ENCODE results near the gene SLC2A9.
A peak's percentile ranks its signal among the peaks of the same experiment; 100 is the strongest.

Gene SLC2A9

DNA sequence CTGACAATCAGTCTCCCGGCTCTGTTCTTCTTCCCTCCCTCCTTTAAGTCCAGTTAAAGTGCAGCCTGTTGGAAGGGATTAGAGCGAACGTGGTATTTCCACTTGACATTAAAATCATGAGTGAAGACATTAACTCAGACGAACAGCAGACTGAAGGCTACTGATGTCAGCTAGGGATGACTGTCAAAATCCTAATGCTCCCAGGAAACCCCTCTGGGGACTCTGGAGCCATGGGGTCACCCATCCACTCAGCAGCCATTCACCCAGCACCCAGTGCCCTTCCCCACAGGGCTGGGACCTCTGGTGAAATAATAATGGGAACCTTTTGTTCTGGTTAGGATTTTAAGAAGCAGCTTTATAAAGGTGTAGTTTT lies 126.0 kb downstream of the SLC2A9 start:
- H3K4me3 ChIP-seq, result no peak overlapping the region
- no peaks in the 10 kb centered on the region for H3K9me3 ChIP-seq (replicated peaks in 1 of 11)
- no peaks in the 10 kb centered on the region for H3K27me3 ChIP-seq
- no peak overlapping the region for H3K4me2 ChIP-seq
- H3K9ac ChIP-seq, result no peak overlapping the region
- H3K27ac ChIP-seq, result no peak overlapping the region
- no peaks in the 10 kb centered on the region for H3K36me3 ChIP-seq
- no peak for TF ChIP-seq Cebpa-rat (IDR thresholded peaks at IDR 0.05)
- peaks cover 0 to 16% (median 0%) of the 10 kb centered on the region in 10 experiments; a peak in 4 of 20 replicates for H3K4me1 ChIP-seq
- no peaks in the 10 kb centered on the region; a peak in 1 of 22 replicates for H4K20me1 ChIP-seq

DNA sequence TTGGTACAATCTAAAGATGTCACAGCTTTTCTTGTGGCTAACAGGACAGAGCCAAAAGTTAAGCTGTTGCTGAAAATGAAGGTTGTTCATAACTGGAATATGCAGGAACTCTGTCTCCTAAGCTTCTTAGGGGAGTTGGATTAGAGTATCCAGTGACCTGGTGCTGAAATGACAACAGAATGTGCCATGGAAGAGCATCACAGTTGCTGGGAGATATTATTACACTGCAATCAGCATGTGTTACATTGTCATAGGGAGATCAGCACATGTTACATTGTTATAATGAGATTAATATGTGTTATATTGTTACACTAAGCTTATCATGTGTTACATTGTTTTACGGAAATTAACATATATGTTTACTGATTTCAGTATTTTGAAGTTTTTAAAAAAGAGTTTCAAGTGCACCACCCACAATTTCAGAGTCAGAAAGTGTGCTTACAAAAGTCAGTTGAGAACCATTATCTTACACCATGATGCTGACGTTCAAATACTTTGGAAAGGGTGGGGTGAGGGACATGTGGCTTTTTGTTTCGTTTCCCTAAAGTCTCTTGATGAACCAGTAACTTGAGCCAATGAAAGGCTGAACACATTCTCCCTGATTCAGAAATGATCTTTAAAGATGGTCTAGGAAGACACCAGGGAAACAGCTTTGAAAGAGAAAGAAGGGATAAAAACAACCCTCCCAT lies 126.5 kb downstream of the SLC2A9 start:
- Histone ChIP-seq H3K27ac (no peak overlapping the region), H4K20me1 (no peaks in the 10 kb centered on the region), H3K4me3 (no peak overlapping the region), H3K9ac (no peak overlapping the region), H3K9me3 (replicated peaks in 1 of 11) (no peaks in the 10 kb centered on the region), H3K36me3 (no peaks in the 10 kb centered on the region), H3K4me1 (peaks cover 0 to 16% (median 0%) of the 10 kb centered on the region in 10 experiments; a peak in 4 of 20 replicates), H3K4me2 (no peak overlapping the region), H3K27me3 (no peaks in the 10 kb centered on the region)
- TF ChIP-seq Cebpa-rat (IDR thresholded peaks at IDR 0.05), result no peak

DNA sequence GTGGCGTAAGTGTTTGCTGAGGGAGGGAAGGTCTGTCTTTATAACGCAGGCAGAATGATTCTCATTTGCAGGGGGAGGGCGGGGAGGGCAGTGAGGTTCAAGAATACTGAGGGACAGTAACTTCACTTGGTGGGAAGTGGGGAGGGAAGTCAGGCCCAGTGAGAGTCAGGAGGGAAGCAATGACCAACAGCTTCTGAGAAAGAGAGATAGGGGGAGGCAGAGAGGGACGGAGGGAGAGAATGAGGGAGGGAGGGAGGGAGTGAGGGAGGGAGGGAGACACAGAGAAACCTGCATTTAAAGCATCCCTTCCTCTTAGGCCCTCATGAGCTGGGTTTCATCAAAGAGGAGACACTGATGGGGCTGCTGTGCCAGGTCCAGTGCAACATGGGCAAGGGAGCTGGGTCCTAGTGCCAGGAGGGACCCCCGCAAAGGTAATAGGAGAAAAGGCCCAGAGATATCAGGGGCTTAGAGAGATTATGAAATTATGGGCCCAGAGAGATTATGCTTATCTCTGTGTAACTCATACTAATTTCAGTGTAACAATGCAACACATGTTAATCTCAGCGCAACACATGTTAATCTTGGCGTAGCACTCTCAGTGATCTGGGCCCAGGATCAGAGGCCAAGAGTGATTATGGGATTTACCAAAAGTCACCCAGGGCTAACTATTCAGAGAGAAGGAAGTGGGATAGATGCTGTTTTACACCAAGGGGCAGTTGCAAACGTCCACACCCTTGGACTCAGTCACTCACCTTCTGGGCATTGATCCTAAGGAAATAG lies 127.8 kb downstream of the SLC2A9 start:
- peaks cover 0 to 6% (median 0%) of the 10 kb centered on the region in 11 experiments; a peak in 1 of 22 replicates for H4K20me1 ChIP-seq
- H3K4me3 ChIP-seq, result no peak overlapping the region
- TF ChIP-seq Cebpa-rat (IDR thresholded peaks at IDR 0.05), result no peak
- H3K27me3 ChIP-seq, result no peaks in the 10 kb centered on the region
- H3K9ac ChIP-seq, result no peak overlapping the region
- H3K27ac ChIP-seq, result no peak overlapping the region
- peaks cover 0 to 16% (median 0%) of the 10 kb centered on the region in 10 experiments; a peak in 4 of 20 replicates for H3K4me1 ChIP-seq
- H3K9me3 ChIP-seq (replicated peaks in 1 of 11), result no peaks in the 10 kb centered on the region
- no peak overlapping the region for H3K4me2 ChIP-seq
- no peaks in the 10 kb centered on the region for H3K36me3 ChIP-seq

DNA sequence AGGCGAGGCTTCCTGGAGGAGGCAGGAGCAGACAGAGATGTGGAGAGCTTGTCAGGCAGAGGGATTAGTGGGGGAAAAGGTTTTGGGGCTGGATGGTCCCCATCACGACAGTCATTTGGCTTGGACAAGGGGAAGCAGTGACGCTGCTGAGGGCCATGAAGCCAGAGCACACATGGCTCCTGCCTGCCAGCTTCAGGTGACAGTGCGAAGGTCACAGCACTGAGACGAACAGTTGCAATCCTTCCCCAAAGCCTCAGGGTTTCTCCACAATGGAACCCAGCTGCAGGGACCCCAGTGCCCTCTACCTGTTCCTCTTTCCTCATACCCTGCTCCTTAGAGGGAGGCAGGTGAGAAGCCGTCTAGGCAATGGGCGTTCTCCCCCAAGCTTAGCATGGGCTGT lies 129.6 kb downstream of the SLC2A9 start:
- no peaks in the 10 kb centered on the region for H3K27me3 ChIP-seq
- no peak for TF ChIP-seq Cebpa-rat (IDR thresholded peaks at IDR 0.05)
- no peak overlapping the region for H3K9ac ChIP-seq
- H3K27ac ChIP-seq, result no peak overlapping the region
- peaks cover 0 to 16% (median 0%) of the 10 kb centered on the region in 10 experiments; a peak in 4 of 20 replicates for H3K4me1 ChIP-seq
- H3K9me3 ChIP-seq (replicated peaks in 1 of 11), result no peaks in the 10 kb centered on the region
- no peak overlapping the region for H3K4me3 ChIP-seq
- H4K20me1 ChIP-seq, result peaks cover 0 to 12% (median 0%) of the 10 kb centered on the region in 11 experiments; a peak in 2 of 22 replicates
- peaks cover 0 to 11% (median 0%) of the 10 kb centered on the region in 11 experiments; a peak in 2 of 22 replicates for H3K36me3 ChIP-seq
- peak overlapping the region in 2 of 11 experiments; percentile 20 to 50; a peak in 3 of 22 replicates for H3K4me2 ChIP-seq

DNA sequence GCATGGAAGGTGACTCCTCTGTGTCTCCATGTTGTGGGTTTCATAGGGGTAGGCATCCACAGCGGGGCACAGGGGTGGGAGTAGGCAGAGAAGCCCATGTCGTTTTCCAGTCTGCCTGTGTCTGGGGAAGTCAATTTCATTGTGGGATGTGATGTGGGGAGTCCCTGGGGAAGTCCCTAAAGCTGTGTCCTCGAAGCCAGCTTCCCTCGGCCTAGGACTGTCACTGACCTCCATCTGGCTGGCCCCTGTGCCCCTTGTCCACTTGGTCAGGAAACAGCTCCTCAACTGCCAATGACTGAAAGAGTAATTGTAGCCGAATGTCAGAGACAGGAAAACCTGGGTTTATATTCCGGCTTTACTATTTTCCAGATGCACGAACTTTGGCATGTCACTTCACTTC lies 130.2 kb downstream of the SLC2A9 start:
- Histone ChIP-seq H3K4me3 (no peak overlapping the region), H3K27me3 (no peaks in the 10 kb centered on the region), H3K27ac (no peak overlapping the region), H4K20me1 (peaks cover 0 to 15% (median 0%) of the 10 kb centered on the region in 11 experiments; a peak in 2 of 22 replicates), H3K9ac (no peak overlapping the region), H3K4me1 (peaks cover 0 to 16% (median 0%) of the 10 kb centered on the region in 10 experiments; a peak in 4 of 20 replicates), H3K9me3 (replicated peaks in 1 of 11) (no peaks in the 10 kb centered on the region), H3K36me3 (peaks cover 0 to 14% (median 0%) of the 10 kb centered on the region in 11 experiments; a peak in 3 of 22 replicates), H3K4me2 (peak overlapping the region in 2 of 11 experiments; percentile 20 to 50; a peak in 4 of 22 replicates)
- no peak for TF ChIP-seq Cebpa-rat (IDR thresholded peaks at IDR 0.05)

DNA sequence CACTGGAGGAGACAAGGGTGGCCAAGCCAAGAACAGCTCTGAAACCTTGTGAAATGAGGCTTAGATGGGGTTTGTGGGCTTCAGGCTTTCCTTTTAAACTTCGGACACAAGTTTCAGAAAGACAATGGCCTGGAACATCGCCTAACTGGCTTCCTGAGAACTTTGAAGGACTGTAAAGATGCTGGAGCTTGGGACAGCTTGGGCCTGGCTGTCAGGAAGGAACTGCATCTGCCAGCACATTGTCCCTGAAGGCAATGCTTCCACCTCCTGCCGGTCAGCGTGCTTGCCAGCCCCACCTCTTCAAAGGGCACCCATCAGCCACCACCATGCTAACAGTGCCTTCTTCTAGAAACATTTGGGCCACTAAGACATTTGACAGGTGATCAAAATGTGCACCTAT lies 132.0 kb downstream of the SLC2A9 start:
- TF ChIP-seq Cebpa-rat (IDR thresholded peaks at IDR 0.05), result no peak
- peaks cover 0 to 14% (median 0%) of the 10 kb centered on the region in 11 experiments; a peak in 5 of 22 replicates for H3K36me3 ChIP-seq
- H4K20me1 ChIP-seq, result peaks cover 0 to 15% (median 0%) of the 10 kb centered on the region in 11 experiments; a peak in 2 of 22 replicates
- no peak overlapping the region for H3K27ac ChIP-seq
- H3K9me3 ChIP-seq (replicated peaks in 1 of 11), result no peaks in the 10 kb centered on the region
- no peak overlapping the region for H3K4me2 ChIP-seq
- H3K4me1 ChIP-seq, result peaks cover 0 to 16% (median 0%) of the 10 kb centered on the region in 10 experiments; a peak in 4 of 20 replicates
- no peak overlapping the region for H3K4me3 ChIP-seq
- no peaks in the 10 kb centered on the region for H3K27me3 ChIP-seq
- H3K9ac ChIP-seq, result no peak overlapping the region

DNA sequence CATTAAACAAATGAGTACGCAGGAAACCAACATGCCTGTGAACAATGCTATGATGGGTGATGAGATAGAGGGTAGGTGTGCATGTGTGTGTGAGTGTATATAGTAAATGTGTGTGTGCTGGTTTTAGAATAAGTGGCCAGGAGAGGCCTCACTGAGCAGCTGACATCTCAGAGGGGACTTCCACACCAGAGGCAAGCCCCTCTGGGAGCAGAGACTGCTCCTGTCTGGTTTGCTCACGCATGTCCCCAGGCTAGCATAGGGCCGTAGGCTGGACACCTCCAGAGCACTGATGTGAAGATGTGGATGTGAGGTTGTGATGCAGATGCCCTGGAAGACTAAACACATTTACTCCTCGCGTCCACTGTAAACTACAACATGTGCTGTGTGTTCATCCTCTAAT lies 135.3 kb downstream of the SLC2A9 start:
- Histone ChIP-seq H3K36me3 (peaks cover 0 to 24% (median 0%) of the 10 kb centered on the region in 11 experiments; a peak in 6 of 22 replicates), H3K4me1 (peaks cover 0 to 6% (median 0%) of the 10 kb centered on the region in 10 experiments; a peak in 4 of 20 replicates), H4K20me1 (peaks cover 0 to 15% (median 0%) of the 10 kb centered on the region in 11 experiments; a peak in 2 of 22 replicates), H3K9me3 (replicated peaks in 1 of 11) (no peaks in the 10 kb centered on the region), H3K4me3 (no peak overlapping the region), H3K9ac (no peak overlapping the region), H3K27me3 (no peaks in the 10 kb centered on the region), H3K27ac (no peak overlapping the region), H3K4me2 (no peak overlapping the region)
- TF ChIP-seq Cebpa-rat (IDR thresholded peaks at IDR 0.05), result no peak

DNA sequence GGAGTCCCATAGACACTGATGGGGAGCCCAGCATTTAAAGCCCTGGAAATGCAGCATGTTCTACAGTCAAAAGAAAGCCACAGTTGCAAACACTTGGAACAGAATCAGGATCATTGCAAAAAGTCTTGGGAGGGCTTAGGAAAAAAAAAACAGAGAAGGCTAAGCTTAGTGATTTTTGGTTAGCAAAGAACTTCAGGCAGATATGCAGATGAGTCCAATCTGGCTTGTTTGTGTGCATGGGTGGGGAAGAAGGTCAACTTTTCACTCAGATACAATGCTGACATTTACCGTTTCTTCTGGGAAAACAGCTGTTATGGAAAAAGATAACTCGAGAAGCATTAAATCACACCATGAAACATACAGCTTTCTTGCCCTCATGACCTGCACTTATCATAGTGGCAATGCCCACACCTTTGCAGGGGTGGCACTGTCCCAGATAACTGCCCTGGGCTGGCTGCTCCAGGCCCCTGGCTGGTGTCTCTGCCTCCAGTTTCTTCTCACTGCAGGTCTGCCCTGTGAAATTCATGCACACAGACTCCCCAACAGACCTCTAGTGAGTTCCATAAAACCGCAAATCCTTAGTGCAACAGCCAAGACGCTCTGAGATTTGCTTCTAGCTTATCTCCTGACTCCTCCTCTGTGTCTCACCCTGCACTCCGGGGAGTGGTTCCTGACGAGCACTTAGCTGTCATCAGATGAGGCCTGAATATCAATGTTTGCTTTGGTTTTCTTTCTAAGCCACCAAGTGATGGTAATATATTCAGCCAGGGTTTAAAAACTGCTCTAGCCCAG lies 140.7 kb downstream of the SLC2A9 start:
- Histone ChIP-seq H4K20me1 (peaks cover 0 to 3% (median 0%) of the 10 kb centered on the region in 11 experiments; a peak in 1 of 22 replicates), H3K9ac (no peak overlapping the region), H3K9me3 (replicated peaks in 1 of 11) (no peaks in the 10 kb centered on the region), H3K4me2 (no peak overlapping the region), H3K27me3 (no peaks in the 10 kb centered on the region), H3K36me3 (peaks cover 0 to 34% (median 0%) of the 10 kb centered on the region in 11 experiments; a peak in 7 of 22 replicates), H3K4me3 (no peak overlapping the region), H3K4me1 (peaks cover 7 to 21% (median 10%) of the 10 kb centered on the region in 10 experiments; a peak in 19 of 20 replicates), H3K27ac (no peak overlapping the region)
- no peak for TF ChIP-seq Cebpa-rat (IDR thresholded peaks at IDR 0.05)

Measured in BLaER1 treated with 17β-estradiol and CSF1 and Interleukin-3, amounts not matched to agents 10 nM and 100 nM (cell line).